Loucy (cell line): ENCODE data around the gene ZNF76.

Source experiments
- H2AFZ ChIP-seq: fragments of 200-600 bp; sonication (generic); 2 replicates; pipeline ENCODE4 v1.6.0; 2016; ENCODE audit warnings: antibody characterized with exemption, mild to moderate bottlenecking, low read length, moderate library complexity
- H3F3A ChIP-seq: fragments of 200-600 bp; 2 replicates; pipeline ENCODE4 v1.6.0; 2016; ENCODE audit warnings: antibody characterized with exemption, low read depth, mild to moderate bottlenecking
- H3K27me3 ChIP-seq: fragments of 200-600 bp; sonication (generic); 2 replicates; pipeline ENCODE4 v1.6.1; 2014; ENCODE audit warnings: low read length, mild to moderate bottlenecking; ENCODE audit not compliant: insufficient read depth, poor library complexity, severe bottlenecking
- H3K36me3 ChIP-seq: fragments of 200-600 bp; sonication (generic); 2 replicates; pipeline ENCODE4 v1.6.1; 2016; ENCODE audit warnings: low read length; ENCODE audit not compliant: insufficient read depth
- H3K4me1 ChIP-seq: fragments of 200-600 bp; sonication (generic); 2 replicates; pipeline ENCODE4 v1.5.1; 2014; ENCODE audit warnings: low read length, mild to moderate bottlenecking; ENCODE audit not compliant: insufficient read depth, poor library complexity, severe bottlenecking
- H3K4me2 ChIP-seq: fragments of 200-600 bp; sonication (generic); 2 replicates; pipeline ENCODE4 v1.6.0; 2014; ENCODE audit warnings: antibody characterized with exemption, low read length, low read depth, mild to moderate bottlenecking; ENCODE audit not compliant: poor library complexity, severe bottlenecking
- H3K4me3 ChIP-seq: fragments of 200-600 bp; sonication (generic); 2 replicates; pipeline ENCODE4 v1.5.1; 2014; ENCODE audit warnings: low read length, mild to moderate bottlenecking, mixed read lengths; ENCODE audit not compliant: poor library complexity, severe bottlenecking
- H3K79me2 ChIP-seq: fragments of 200-600 bp; sonication (generic); 2 replicates; pipeline ENCODE4 v1.6.1; 2014; ENCODE audit warnings: low read length; ENCODE audit not compliant: insufficient read depth
- H3K9ac ChIP-seq: fragments of 200-600 bp; sonication (generic); 2 replicates; pipeline ENCODE4 v1.6.0; 2014; ENCODE audit warnings: mild to moderate bottlenecking, low read depth, low read length, moderate library complexity; ENCODE audit not compliant: poor library complexity, severe bottlenecking
- H3K9me2 ChIP-seq: fragments of 200-600 bp; sonication (generic); replicated peaks from 2 replicates; pipeline ENCODE4 v1.6.1; 2016; ENCODE audit warnings: low read depth, low read length, mixed read lengths
- H3K9me3 ChIP-seq: fragments of 200-600 bp; sonication (generic); 2 replicates; pipeline ENCODE4 v1.6.1; 2014; ENCODE audit warnings: mild to moderate bottlenecking, antibody characterized with exemption, low read length, low read depth; ENCODE audit not compliant: insufficient read depth
- H4K20me1 ChIP-seq: fragments of 200-600 bp; sonication (generic); 2 replicates; pipeline ENCODE4 v1.6.0; 2014; ENCODE audit warnings: antibody characterized with exemption, low read length, mild to moderate bottlenecking; ENCODE audit not compliant: insufficient read depth, poor library complexity, severe bottlenecking
- CTCF ChIP-seq: fragments of 200-600 bp; sonication (generic); conservative IDR thresholded peaks from 2 replicates; pipeline ENCODE4 v1.5.1; 2014; ENCODE audit warnings: mild to moderate bottlenecking, antibody characterized with exemption, low read length
- EZH2phosphoT487 ChIP-seq: fragments of 200-600 bp; IDR thresholded peaks from 2 replicates; pipeline ENCODE4 v1.6.1; 2018; ENCODE audit warnings: antibody characterized with exemption, mild to moderate bottlenecking, moderate library complexity, borderline replicate concordance

Gene ZNF76

GRCh38 chr6:35309611-35310264 is 50.2 kb downstream of the ZNF76 start:
- H3K9ac ChIP-seq: peak overlapping the region; percentile 74
- peak overlapping the region; percentile 68 for H3K4me3 ChIP-seq
- no peaks in the 10 kb centered on the region for H3K9me2 ChIP-seq
- H3K79me2 ChIP-seq: peaks cover 75% of the 10 kb centered on the region
- H3K4me1 ChIP-seq: peaks cover 54% of the 10 kb centered on the region
- no peak overlapping the region for H2AFZ ChIP-seq
- TF ChIP-seq EZH2phosphoT487 (no peak), CTCF (no peak)
- H4K20me1 ChIP-seq: peaks cover 4% of the 10 kb centered on the region
- no peaks in the 10 kb centered on the region for H3K36me3 ChIP-seq
- no peaks in the 10 kb centered on the region for H3K27me3 ChIP-seq
- peak overlapping the region; percentile 82 for H3K4me2 ChIP-seq
- no peaks in the 10 kb centered on the region for H3F3A ChIP-seq
- no peaks in the 10 kb centered on the region for H3K9me3 ChIP-seq

- H3K79me2 ChIP-seq: peaks cover 75% of the 10 kb centered on the region
- no peaks in the 10 kb centered on the region for H3K27me3 ChIP-seq
- H3K9me3 ChIP-seq: no peaks in the 10 kb centered on the region
- no peaks in the 10 kb centered on the region for H4K20me1 ChIP-seq
- H2AFZ ChIP-seq: no peak overlapping the region
- no peak for TF ChIP-seq CTCF
- no peak for TF ChIP-seq EZH2phosphoT487
- H3K9me2 ChIP-seq: no peaks in the 10 kb centered on the region
- peaks cover 56% of the 10 kb centered on the region for H3K4me1 ChIP-seq
- peak overlapping the region; percentile 74 for H3K9ac ChIP-seq
- H3F3A ChIP-seq: no peaks in the 10 kb centered on the region
- H3K4me2 ChIP-seq: peak overlapping the region; percentile 82
- H3K4me3 ChIP-seq: peak overlapping the region; percentile 68
- no peaks in the 10 kb centered on the region for H3K36me3 ChIP-seq
Observed at GRCh38 chr6:35310265-35310831, 50.8 kb downstream of the ZNF76 start.

GRCh38 chr6:35311390-35312075 is 52.0 kb downstream of the ZNF76 start:
- TF ChIP-seq EZH2phosphoT487 (no peak), CTCF (no peak)
- no peaks in the 10 kb centered on the region for H3F3A ChIP-seq
- H3K4me3 ChIP-seq: peak overlapping the region; percentile 68
- H3K9me3 ChIP-seq: no peaks in the 10 kb centered on the region
- H3K9ac ChIP-seq: peak overlapping the region; percentile 74
- no peaks in the 10 kb centered on the region for H4K20me1 ChIP-seq
- H3K9me2 ChIP-seq: no peaks in the 10 kb centered on the region
- peaks cover 59% of the 10 kb centered on the region for H3K4me1 ChIP-seq
- no peak overlapping the region for H2AFZ ChIP-seq
- H3K27me3 ChIP-seq: no peaks in the 10 kb centered on the region
- peaks cover 4% of the 10 kb centered on the region; the same call in 1 of the 2 replicates for H3K36me3 ChIP-seq
- peaks cover 76% of the 10 kb centered on the region for H3K79me2 ChIP-seq
- peak overlapping the region; percentile 82 for H3K4me2 ChIP-seq
